GM18870 (cell line): ENCODE results near the gene NOS3.

Experiments
- ATAC-seq: cut with Tn5 transposase; IDR thresholded peaks from one replicate; pipeline ENCODE4 v1.9.1; 2021; ENCODE audit warnings: moderate library complexity; ENCODE audit not compliant: unreplicated experiment

NOS3 gene

DNA sequence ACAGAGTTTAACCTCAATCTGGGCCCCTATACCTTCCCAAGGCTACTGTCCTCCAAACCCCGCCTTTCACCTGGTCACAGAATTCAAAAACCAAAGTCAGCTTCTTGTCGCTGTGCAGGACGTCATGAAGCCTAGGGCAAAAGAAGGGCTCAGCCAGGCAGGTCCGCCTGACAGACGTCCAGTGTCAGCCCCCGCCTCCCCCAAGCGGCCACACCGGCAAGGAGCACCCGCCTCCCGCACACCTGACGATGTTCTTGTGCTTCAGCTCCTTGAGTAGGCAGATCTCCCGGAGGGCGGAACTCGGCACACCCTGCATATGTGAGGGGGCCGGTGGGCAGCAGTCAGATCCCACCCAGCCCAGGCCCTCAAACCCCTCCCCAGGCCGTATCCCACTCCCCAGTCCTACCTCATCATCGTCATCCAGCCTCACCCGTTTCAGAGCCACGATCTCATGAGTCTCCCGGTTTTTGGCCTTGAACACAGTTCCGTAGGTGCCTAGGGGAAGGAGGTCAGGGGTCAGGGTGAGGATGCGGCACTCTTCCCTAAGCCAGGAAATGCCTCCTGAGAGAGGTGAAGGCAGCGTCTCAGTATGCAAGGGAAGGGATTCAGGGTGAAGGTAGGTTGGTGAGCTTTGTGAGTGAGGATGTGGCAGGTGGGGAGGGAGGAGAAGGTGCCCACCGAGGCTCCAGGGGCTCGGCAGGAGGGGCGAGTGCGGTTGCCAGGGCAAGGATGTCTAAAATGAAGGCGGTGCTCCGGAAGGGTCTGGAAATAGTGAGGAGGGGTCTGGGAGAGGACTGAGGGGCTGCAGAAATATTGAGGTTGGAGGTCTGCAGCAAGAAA, 66.1 kb downstream of the NOS3 start:
- ATAC-seq: no peak

DNA sequence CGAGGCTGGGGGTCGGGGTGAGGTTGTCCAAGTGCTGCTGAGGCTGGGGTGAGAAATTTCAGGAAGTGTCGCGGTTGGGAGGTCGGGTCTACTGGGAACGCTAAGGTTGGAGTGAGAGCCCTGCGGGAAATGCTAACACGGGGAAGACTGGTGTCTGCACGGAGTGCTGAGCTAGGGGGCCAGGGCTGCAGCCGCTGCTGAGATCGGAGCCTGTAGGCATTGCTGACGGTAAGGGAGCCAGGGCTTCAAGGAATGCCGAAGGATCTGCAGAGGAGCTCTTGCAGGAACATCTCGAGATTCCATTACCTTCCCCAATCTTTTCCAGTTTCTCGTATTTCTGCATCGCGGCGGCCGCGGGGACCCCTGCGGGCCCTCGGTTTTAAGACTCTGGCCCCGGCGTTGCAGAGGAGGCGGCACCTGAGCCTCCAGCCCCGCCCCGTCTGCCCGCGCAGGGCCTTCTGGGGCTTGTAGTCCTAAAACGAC, 66.7 kb downstream of the NOS3 start, which contains the start of gene CDK5:
TSS of gene CDK5 (minus strand) at position 392 of the 483 bp plus-strand sequence. CDS start at position 343, 49 bp downstream.
- peak; percentile 30 for ATAC-seq

DNA sequence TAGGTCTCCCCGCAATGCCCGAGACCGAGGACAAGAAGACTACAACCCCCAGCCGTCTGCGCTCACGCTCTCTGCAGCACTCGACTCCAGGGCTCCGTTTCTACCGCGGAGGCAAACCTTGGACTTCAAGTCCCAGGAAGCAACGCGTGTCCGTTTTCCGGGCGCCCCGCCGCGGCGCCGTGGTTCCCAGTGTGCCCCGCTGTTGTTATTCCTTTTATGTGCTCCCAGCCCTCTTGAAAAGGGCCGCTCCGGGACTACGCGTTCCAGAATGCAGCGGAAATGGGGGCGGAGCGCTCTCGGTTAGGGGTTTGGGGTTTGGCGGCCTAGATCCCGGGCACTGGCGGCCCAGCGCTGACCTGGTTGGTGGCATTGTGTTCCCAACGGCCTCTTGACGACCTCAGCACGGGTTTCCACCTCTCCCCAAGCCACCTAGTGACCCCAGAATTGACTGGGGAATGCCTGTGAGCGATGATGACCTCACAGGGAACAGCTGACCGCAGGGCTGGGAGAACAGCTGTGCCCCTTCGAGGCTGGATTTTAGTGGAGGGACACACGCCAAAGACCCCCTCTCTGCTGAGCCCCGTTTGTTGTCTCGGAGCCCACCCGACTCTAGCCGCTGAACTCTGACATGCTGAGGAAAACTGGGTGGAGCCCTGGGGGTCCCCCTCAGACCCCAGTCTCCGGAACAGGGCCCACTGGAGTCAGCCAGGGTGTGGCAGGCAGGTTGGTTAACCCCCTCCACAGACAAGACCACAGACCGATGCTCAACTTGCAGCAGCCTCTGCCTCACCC, 67.4 kb downstream of the NOS3 start:
- ATAC-seq: peak; percentile 79

DNA sequence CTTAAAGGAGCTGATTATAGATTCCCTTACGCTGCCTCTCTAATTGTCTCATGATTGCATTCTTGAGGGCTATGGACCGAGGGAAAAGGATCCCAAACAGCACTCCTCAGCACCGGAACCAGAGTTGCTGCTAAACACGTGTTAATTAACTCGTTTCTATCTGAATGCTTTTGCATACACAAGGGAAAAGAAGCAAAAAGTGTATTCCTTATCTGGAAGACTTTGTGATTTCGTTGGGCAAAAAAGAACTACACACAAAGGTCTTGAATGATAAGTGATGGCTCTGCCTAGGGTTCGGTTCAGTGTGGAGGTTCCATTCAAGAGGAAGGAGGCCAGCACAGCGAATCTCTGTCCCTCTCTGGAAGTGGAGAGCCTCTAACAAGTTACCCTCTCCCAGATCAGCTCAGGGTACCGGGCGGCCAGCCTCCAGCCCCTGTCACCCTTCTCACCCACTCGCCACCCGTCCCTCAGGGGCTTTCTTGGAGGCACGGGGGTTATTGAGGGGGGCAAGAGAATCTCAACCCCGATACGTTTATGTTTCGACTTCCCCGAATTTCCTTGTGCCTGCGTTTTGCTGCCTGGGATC, 68.1 kb downstream of the NOS3 start:
- ATAC-seq: no peak

DNA sequence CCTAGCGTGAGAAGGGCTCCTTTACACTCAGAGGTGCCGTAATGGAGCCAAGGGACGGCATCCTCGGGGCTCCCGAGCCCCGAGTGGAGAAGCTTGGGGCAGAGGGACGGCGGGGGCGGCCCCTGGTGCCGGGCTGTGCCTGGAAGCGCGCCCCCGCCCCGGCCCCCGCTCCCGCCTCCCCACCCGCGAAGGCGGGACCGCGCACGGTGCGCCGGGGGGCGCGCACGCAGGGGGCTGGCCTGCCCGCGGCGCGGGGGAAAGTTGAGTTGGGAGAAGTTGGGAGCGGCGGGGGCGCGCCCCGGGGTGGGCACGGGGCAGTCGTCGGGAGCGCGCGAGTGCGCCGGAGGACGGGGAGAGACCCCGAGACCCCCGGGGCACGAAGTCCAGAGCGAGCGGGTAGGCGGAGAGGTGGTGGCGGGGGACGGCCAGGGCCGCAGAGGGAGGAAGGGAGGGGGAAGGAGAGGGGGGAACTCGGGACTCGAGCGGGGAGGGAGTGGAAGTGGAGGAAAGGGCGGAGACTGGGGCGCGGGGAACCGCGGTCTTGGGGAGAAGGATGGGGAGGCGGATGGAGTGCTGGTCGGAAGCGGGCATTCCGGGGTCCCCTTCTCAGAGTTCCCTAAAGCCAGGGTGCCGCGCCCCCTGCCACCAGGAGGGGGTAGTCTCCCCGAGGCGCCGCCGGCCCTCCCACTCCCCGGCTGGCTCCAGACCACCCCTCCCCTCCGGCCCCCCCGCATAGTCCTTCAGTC, 68.7 kb downstream of the NOS3 start, which contains the start of gene SLC4A2:
TSS of gene SLC4A2 (plus strand) at position 223 of the 746 bp plus-strand sequence. CDS start 2,399 bp downstream, outside the sequence.
- ATAC-seq: no peak

DNA sequence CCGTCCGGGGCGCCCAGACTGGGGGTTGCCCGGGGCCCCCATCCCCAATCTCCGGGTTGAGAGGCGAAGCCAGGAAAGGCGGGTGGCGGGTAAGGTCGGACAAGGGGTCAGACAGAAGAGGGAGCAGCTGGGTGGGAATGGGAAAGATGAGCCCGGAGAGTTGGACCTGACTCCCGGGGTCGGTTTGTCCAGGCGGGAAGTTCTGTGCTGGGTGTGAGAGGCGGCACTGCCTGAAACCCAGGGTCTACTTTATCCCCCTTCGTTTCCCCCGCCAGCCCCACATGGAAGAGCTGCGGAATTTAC, 69.2 kb downstream of the NOS3 start:
- no peak for ATAC-seq

DNA sequence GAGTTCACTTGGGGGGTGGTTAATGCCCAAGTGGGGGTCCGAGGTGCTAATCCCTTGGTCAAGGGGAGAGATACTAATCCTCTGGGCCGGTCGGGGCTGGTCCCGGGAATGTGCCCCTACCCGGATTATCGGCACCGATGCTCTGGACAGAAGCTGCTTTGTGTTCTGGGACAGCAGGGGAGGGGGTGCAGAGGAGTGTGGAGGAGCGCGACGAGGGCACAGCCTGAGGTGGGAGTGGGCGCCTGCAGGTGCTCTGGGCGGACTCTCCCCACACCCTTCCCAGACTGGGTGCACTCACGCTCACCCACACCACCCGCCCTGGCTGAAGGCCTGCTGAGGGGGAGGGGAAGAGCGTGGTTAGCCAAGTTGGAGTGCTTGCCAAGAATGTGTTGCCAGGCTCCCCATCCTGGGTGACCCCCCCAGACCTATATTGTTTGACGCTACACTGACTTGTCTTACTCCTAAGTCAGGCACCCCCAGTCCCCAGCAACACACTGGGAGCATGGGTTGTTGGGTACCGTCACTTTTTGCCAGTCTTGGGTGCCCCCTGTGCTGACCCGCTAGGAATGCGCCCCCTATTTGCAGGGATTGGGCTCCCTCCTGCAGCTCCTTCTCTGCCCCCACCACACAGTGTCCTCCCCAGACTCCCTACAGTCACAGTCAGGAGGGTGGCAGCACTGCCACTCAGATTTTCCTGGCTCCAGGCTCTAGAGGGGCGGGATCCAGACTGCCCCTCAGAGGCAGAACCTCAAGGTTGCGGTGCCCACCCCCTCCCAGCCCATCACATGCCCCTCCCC, 69.8 kb downstream of the NOS3 start:
- no peak for ATAC-seq

DNA sequence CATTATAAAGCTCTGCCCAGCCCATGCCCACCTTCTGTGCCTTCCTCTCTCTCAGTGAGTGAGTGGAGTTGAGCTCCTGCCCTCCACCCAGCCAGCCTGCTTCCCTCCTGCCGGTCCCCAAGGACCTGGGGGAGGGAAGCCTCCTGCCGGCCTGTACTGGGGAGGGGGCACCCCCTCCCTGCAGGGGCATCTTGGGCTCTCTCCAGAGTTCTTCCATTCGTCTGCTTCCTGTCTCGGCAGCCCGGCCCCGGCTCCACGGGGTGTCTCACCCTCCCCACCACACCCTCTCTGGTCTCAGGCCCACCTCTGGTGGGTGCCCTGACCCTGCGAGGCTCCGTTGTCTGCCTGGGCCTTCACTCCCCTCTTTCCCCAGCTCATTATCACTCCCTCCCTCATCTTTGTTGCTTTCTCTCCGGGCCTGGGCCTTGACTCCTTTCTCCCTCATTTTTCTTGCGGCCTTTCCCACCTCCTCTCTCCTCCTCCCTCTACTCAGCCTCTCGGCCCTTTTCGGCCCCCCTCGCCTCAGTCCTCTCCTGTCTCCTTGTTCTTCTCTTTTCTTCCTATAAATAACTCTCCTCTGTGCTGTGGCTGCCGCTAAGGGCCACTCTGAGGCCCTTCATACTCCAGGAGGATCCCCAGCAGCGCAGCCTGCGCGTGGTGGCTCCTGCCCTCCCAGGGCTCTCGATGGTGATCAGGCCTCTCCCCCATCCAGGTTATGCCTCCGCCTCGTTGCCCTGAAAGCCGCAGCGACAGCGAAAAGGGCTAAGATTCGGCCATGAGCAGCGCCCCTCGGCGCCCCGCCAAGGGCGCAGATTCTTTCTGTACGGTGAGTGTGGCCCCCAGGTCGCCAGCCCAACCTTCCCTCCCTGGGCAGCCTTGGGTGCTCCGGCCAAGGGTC, 70.6 kb downstream of the NOS3 start:
- ATAC-seq: no peak

DNA sequence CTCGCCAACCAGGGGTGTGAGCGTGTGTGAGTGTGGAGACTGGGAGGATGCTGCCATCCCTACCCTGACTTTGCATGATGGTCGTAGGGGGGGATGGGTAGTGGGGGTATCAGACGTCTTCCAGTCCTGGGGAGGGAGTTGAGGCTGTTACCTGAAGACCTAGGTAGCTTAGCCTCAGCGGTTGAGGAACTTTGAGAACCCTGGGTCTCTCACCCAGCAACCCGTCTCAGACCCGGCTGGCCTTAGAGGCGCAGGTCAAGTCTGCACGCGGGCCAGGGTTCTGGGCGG, 71.2 kb downstream of the NOS3 start:
- no peak for ATAC-seq

DNA sequence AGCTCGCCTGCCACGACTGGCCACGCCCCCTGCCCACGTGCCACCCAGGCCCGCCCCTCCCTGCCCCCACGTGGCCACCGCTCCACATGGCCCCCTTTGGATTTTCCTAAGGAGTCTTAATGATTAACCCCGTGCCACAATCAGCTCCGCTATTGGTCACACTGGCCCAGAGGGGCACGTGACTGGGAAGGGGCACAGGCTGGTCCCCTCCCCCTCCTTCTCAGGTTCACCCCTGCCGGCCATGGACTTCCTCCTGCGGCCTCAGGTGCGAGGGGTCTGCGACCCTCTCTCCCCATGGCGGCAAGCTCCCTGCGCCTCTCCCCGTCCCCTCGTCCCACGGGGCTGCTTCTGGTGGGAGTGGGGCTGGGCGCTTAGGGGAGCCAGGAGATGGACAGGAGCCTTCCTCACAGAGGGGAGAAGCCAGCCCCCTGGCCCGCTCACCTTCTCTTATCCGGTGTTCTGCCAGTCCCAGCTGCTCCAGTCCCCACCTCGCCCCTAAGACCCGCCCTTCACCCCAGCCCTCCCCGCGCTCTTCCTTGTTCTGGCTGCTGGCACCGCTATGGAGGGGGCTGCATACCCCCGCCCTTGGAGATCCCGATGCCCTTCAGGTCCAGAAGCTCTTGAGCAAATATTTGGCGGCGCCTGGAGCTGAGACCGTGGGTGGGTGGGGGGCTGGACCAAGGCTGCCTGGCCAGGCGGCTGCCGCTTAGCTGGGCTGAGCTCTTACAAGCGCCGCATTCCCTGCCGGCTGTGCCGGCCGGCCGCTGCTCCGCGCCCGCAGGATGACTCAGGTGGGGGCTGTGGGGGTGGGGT, 71.8 kb downstream of the NOS3 start:
- ATAC-seq: no peak

DNA sequence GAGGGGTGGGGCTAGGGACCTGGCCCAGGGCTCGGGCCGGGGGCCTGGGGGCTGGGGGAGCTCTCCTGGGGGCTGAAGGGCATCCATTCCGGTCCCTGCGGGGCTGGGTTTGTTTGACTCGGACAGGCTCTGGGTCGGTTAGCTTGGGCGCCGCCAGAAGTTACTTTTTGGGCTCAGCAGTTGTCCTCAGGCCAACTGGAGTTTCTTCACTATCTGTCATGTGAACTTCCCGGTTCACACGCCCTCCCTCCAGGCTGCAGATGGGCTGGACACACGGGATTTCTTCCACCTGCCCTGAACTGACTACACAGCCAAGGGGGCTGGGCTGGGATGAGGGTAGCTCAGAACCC, 72.4 kb downstream of the NOS3 start:
- no peak for ATAC-seq
